Measurements from ENCODE around the gene LYL1. TPM values are rescaled to one million over a fixed set of nuclear protein-coding genes. Genes with fewer than 3 reads are reported as not detected.

LYL1 gene
- total and polyA plus RNA-seq, 2 of the 13 experiments (the other 11 are each of a cell fraction or from before 2014, with no cell fraction given): 0.75 to 0.92 TPM

DNA sequence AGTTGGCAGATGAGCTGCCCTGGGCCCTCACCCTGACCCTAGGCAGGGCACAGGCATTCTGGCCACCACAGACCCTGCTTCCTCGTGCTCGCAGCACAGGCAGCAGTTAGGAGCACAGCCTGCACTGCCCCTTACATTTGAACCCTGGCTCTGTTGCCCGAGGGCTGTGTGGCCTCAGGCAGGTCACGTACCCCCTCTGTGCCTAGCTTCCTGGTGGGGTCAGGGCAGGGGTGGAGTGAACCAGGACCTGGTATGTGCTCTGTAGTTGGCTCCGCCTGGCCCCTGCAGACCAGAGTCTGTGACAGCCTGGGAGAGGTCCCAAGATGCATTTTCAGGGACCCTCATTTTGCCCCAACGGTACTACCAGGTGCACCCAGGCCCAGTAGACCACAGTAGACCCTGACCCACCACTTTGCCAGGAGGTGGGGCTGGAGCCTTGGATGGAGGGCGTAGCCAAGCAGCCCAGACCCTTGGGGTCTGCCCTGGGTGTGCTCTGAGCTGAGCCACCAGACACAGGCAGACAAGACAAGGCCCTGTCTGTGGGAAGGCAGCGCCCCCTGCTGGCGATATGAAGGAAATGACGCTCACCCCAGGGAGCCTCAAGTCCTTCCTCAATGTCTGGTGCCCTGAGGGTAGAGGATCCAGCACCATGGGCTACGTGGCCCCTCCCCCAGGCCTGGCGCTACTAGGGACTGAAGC, 9.1 kb downstream of the LYL1 start (continued):
- TF ChIP-seq ZNF75D (CRISPR knock-in tag; IDR thresholded peaks at IDR 0.05; ENCODE audit: borderline replicate concordance): no peak
- TF ChIP-seq HOXA5 (CRISPR knock-in tag; IDR thresholded peaks at IDR 0.05): no peak
- no peak for TF ChIP-seq SMAD9 (CRISPR knock-in tag; IDR thresholded peaks at IDR 0.05)
- TF ChIP-seq HOXA7 (CRISPR knock-in tag; IDR thresholded peaks at IDR 0.05): no peak
- no peak for TF ChIP-seq HCFC1 (IDR thresholded peaks at IDR 0.05; ENCODE audit: low read depth, low read length)
- TF ChIP-seq TEAD2 (CRISPR knock-in tag; IDR thresholded peaks at IDR 0.05): no peak
- TF ChIP-seq ZMYM2 (CRISPR knock-in tag; IDR thresholded peaks at IDR 0.05): no peak
- TF ChIP-seq ZNF616 (CRISPR knock-in tag; IDR thresholded peaks at IDR 0.05; ENCODE audit: low read depth): no peak
- no peak for TF ChIP-seq SP4 (CRISPR knock-in tag; IDR thresholded peaks at IDR 0.05)
- TF ChIP-seq, protein P1, sequence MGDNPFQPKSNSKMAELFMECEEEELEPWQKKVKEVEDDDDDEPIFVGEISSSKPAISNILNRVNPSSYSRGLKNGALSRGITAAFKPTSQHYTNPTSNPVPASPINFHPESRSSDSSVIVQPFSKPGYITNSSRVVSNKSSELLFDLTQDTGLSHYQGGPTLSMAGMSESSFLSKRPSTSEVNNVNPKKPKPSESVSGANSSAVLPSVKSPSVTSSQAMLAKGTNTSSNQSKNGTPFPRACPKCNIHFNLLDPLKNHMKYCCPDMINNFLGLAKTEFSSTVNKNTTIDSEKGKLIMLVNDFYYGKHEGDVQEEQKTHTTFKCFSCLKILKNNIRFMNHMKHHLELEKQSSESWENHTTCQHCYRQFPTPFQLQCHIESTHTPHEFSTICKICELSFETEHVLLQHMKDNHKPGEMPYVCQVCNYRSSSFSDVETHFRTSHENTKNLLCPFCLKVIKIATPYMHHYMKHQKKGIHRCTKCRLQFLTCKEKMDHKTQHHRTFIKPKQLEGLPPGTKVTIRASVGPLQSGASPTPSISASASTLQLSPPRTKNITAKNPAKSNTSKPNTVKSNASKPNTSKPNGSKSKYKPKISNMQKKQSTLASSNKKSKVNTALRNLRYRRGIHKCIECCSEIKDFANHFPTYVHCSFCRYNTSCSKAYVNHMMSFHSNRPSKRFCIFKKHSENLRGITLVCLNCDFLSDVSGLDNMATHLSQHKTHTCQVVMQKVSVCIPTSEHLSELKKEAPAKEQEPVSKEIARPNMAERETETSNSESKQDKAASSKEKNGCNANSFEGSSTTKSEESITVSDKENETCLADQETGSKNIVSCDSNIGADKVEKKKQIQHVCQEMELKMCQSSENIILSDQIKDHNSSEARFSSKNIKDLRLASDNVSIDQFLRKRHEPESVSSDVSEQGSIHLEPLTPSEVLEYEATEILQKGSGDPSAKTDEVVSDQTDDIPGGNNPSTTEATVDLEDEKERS (CRISPR knock-in tag; IDR thresholded peaks at IDR 0.05): no peak
- TF ChIP-seq TSC22D2 (CRISPR knock-in tag; IDR thresholded peaks at IDR 0.05; ENCODE audit: borderline replicate concordance): no peak
- TF ChIP-seq, protein P2, sequence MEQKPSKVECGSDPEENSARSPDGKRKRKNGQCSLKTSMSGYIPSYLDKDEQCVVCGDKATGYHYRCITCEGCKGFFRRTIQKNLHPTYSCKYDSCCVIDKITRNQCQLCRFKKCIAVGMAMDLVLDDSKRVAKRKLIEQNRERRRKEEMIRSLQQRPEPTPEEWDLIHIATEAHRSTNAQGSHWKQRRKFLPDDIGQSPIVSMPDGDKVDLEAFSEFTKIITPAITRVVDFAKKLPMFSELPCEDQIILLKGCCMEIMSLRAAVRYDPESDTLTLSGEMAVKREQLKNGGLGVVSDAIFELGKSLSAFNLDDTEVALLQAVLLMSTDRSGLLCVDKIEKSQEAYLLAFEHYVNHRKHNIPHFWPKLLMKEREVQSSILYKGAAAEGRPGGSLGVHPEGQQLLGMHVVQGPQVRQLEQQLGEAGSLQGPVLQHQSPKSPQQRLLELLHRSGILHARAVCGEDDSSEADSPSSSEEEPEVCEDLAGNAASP (CRISPR knock-in tag; IDR thresholded peaks at IDR 0.05; ENCODE audit: borderline replicate concordance): 0 out of 2 replicates have a peak, but pooled peaks have one; percentile 23
- peak; percentile 53; the same call in 1 of the 2 replicates for TF ChIP-seq AHR (CRISPR knock-in tag; IDR thresholded peaks at IDR 0.05)
- TF ChIP-seq SMC3 (IDR thresholded peaks at IDR 0.05; ENCODE audit: low read length): peak; percentile 80
- TF ChIP-seq KLF9 (CRISPR knock-in tag; IDR thresholded peaks at IDR 0.05; ENCODE audit: low read depth): no peak
- TF ChIP-seq ZNF614 (CRISPR knock-in tag; IDR thresholded peaks at IDR 0.05; ENCODE audit: borderline replicate concordance): no peak
- TF ChIP-seq NAIF1 (CRISPR knock-in tag; IDR thresholded peaks at IDR 0.05; ENCODE audit: borderline replicate concordance): no peak
- TF ChIP-seq TEAD3 (CRISPR knock-in tag; optimal IDR thresholded peaks at IDR 0.05; ENCODE audit: borderline replicate concordance): peak; percentile 25
- no peak for TF ChIP-seq DR1 (CRISPR knock-in tag; IDR thresholded peaks at IDR 0.05)
- TF ChIP-seq ZNF136 (CRISPR knock-in tag; IDR thresholded peaks at IDR 0.05; ENCODE audit: low read depth): no peak
- TF ChIP-seq ZNF563 (CRISPR knock-in tag; IDR thresholded peaks at IDR 0.05): no peak
- TF ChIP-seq PHF5A (CRISPR knock-in tag; IDR thresholded peaks at IDR 0.05; ENCODE audit: low read depth, unreplicated experiment): no peak
- no peak for TF ChIP-seq SIX4 (CRISPR knock-in tag; IDR thresholded peaks at IDR 0.05)
- TF ChIP-seq ZNF10 (CRISPR knock-in tag; IDR thresholded peaks at IDR 0.05; ENCODE audit: borderline replicate concordance, low read depth): no peak
- TF ChIP-seq, protein P3, sequence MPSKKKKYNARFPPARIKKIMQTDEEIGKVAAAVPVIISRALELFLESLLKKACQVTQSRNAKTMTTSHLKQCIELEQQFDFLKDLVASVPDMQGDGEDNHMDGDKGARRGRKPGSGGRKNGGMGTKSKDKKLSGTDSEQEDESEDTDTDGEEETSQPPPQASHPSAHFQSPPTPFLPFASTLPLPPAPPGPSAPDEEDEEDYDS (CRISPR knock-in tag; IDR thresholded peaks at IDR 0.05): peak; percentile 31; the same call in 1 of the 2 replicates
- no peak for TF ChIP-seq GTF2F1 (IDR thresholded peaks at IDR 0.05; ENCODE audit: low read length)
- TF ChIP-seq ZNF772 (CRISPR knock-in tag; IDR thresholded peaks at IDR 0.05): no peak
- peak; percentile 42; the same call in 1 of the 2 replicates for TF ChIP-seq ELF3 (CRISPR knock-in tag; IDR thresholded peaks at IDR 0.05)
- TF ChIP-seq ZSCAN31 (CRISPR knock-in tag; IDR thresholded peaks at IDR 0.05; ENCODE audit: low read depth): no peak
